GM13977 (cell line): Measurements from ENCODE around the gene TMEM238L.
"Not testable (repeated sequence)": the region's sequence is repeated elsewhere in the genome, so short reads cannot be mapped to it uniquely, and the experiment has no call there.

Experiments used
- DNase-seq: peaks from one replicate; pipeline ENCODE4 v3.0.0; 2012; ENCODE audit warnings: low spot score
- CTCF ChIP-seq: IDR thresholded peaks from 2 replicates; pipeline ENCODE4 v1.5.1; 2012; ENCODE audit warnings: mild to moderate bottlenecking, control low read depth; ENCODE audit not compliant: insufficient read depth; ENCODE audit errors: extremely low read depth, missing control alignments
- in situ Hi-C: fragments of 300-500 bp; cut with MboI; formaldehyde crosslinking; loops from one replicate; pipeline ENCODE4 v1.12.0; 2022; ENCODE audit warnings: low sequenced_read_pairs, low pct_unique_long_range_greater_than_20kb, mixed read lengths, inconsistent platforms; ENCODE audit not compliant: unreplicated experiment

TMEM238L gene

DNA sequence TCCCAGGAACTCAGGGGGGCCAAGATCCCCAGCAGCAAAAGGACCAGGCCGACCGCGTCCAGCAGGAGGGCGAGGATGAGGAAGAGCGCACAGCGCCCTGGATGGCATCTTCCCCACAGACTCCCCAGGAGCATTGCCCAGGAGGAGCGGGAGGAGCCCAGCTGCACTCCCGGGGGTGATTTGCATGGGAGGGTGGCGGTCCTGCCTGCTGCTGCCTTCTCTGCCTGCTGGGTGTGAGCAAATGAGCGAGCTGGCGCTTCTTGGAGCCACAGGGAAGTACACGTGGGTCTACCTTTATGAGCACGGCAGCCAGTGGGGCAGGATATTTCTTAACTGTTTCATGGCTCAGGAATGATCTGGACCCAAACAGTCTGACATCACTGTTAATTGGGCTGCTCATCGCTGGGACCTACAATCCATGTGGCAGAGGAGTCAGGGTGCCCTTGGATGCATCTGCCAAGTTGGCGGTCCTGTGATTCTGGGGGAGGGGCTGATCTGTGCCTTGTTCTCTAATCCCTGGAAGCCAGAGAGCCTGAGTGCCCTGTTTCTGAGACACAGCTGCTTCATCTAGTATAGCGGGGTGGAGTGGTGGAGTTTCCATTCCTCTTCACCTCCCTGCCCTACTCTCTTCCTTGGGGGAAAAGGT lies at the start of gene TMEM238L:
TMEM238L (minus strand) TSS at position 270 of the 646 bp plus-strand sequence; CDS start at position 134, 136 bp downstream.
- DNase-seq, result no peak
- no peak for TF ChIP-seq CTCF
- in situ Hi-C loops, result no loop called here

DNA sequence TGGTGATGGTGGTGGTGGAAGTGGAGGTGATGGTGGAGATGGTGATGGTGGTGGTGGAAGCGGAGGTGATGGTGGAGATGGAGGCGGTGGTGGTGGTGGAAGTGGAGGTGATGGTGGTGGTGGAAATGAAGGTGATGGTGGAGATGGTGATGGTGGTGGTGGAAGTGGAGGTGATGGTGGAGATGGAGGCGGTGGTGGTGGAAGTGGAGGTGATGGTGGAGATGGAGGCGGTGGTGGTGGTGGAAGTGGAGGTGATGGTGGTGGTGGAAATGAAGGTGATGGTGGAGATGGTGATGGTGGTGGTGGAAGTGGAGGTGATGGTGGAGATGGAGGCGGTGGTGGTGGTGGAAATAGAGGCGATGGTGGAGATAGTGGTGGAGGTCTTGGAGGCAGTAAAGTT lies 42.7 kb upstream of the TMEM238L start:
- not testable (repeated sequence) for DNase-seq
- in situ Hi-C loops, result loop anchor here (10.0 kb wide), 1 partner anchor 192 kb away; the partner anchor contains the start of gene MYH3

DNA sequence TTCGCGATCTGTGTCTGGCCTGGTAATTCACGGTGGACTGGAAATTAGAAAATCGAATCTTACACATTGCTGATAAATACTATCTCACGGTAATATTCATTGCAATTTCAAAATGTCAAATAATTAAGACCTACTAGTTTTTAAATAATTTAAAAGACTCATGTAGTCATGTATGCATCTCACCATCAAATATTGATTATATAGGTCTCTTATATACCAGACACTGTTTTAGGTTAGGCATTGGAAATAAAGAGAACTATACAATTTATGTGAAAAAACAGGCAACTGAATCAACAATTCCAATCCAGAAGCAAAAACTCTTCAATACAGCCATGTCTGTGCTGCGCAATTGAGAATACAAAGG lies 41.5 kb upstream of the TMEM238L start:
- DNase-seq, result no peak
- TF ChIP-seq CTCF, result no peak
- in situ Hi-C loops, result loop anchor here (10.0 kb wide), 1 partner anchor 191 kb away; the partner anchor contains the start of gene MYH3

- peak; percentile 84 for DNase-seq
- in situ Hi-C loops, result loop anchor here (10.0 kb wide), 1 partner anchor 190 kb away; the partner anchor contains the start of gene MYH3
- TF ChIP-seq CTCF, result peak; percentile 92
Measured at GRCh38 chr17:10844621-10845387, 40.9 kb upstream of the TMEM238L start.

DNA sequence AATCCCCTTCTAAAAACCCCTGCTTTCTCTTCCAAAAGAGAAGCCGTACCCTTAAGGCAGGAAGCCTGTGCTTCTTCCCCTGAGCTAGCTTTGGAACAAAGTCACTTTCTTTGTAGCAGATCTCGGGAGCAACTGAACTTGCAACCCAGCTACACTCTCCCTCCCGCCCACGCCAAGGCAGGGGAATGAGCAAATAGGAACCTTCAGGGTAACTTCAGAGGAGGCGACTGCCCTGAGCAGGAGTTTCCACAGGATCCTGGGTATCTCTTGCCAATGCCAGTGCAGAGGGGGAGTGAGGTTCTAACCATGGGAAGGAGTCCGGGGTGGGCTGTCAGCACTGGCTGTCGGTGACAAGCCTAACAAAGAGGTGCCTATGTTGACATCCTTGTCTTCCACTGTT lies 39.9 kb upstream of the TMEM238L start:
- TF ChIP-seq CTCF, result no peak
- in situ Hi-C loops, result loop anchor here (10.0 kb wide), 1 partner anchor 189 kb away; the partner anchor contains the start of gene MYH3
- DNase-seq, result no peak

DNA sequence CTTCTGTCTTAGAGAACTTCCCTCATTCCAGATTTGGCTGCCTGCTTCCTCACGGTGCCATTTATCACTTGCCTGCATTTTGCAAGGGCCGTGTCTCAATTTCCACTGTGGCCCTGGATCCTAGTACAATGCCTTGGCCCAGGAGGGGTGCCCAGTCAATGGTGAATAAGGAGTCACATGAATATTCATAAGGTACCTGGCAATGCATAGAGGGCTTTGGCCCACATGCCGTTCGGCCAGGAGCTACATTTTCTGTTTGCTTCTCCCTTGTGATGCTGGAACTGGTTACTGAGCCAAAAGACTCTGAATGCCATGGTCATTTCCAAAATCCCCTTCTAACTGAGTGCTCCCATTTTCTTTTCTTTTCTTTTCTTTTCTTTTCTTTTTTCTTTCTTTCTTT lies 38.8 kb upstream of the TMEM238L start:
- in situ Hi-C loops, result loop anchor here (10.0 kb wide), 1 partner anchor 188 kb away; the partner anchor contains the start of gene MYH3
- DNase-seq, result no peak
- TF ChIP-seq CTCF, result no peak

DNA sequence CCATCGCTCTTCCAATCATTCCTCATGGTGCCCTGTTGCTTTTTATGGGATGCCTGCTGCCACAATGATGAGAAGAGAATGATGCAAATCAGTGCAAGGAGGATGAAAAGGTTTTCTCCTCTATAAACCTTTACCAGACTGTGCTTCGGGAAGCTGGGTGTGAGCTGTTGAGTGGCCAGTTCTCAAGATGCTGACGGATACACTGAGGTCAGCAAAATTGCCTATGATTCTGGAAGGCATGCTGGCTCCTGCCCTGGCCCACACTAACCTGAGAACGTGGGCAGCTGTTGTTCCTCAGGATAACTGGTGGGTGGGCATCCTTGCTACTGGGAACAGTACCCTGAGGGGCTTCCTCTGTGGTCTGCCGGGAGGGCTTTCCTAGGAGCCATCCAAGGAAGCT lies 34.8 kb upstream of the TMEM238L start:
- TF ChIP-seq CTCF, result no peak
- in situ Hi-C loops, result no loop called here
- no peak for DNase-seq
